A673 (cell line): ENCODE data around the gene CCDC158. TPM values are rescaled to one million over a fixed set of nuclear protein-coding genes. Genes with fewer than 3 reads are reported as not detected.
"Not testable (repeated sequence)": the region's sequence is repeated elsewhere in the genome, so short reads cannot be mapped to it uniquely, and the experiment has no call there.

ENCODE experiments used
- BruUV-seq: library from RNA; stranded (reverse); fragments of 400-500 nt; replicated peaks from 2 replicates; lab custom pipeline; 2021; lab: Mats Ljungman, UMichigan
- CTCF ChIA-PET: fragments of 300-600 bp; sonication (Branson Sonifier 250); formaldehyde crosslinking; loops from one replicate; lab custom pipeline; 2022; ENCODE audit warnings: antibody characterized with exemption; lab: Charles Lee
- POLR2A ChIA-PET: fragments of 300-600 bp; sonication (Branson Sonifier 250); formaldehyde crosslinking; loops from one replicate; lab custom pipeline; 2022; ENCODE audit warnings: antibody characterized with exemption; ENCODE audit not compliant: low non-redundant PET; lab: Charles Lee
- DNase-seq: peaks from one replicate; pipeline ENCODE4 v3.0.0-alpha.2; 2015; ENCODE audit warnings: low spot score
- H3K27ac ChIP-seq: fragments of 200-600 bp; sonication (generic); 2 replicates; pipeline ENCODE4 v1.5.1; 2016; ENCODE audit warnings: mixed run types, low read depth, mild to moderate bottlenecking, mixed read lengths, antibody characterized with exemption, low read length; ENCODE audit not compliant: poor library complexity, severe bottlenecking
- H3K27me3 ChIP-seq: fragments of 200-600 bp; sonication (generic); replicated peaks from 2 replicates; pipeline ENCODE4 v1.6.1; 2017; ENCODE audit warnings: mixed run types, low read depth, mild to moderate bottlenecking, mixed read lengths, antibody characterized with exemption, low read length; ENCODE audit not compliant: insufficient read depth, poor library complexity
- H3K36me3 ChIP-seq: fragments of 200-600 bp; sonication (generic); 2 replicates; pipeline ENCODE4 v1.6.1; 2016; ENCODE audit warnings: mixed run types, mild to moderate bottlenecking, mixed read lengths, antibody characterized with exemption, low read length; ENCODE audit not compliant: insufficient read depth, poor library complexity, severe bottlenecking
- H3K4me1 ChIP-seq: fragments of 200-600 bp; sonication (generic); 2 replicates; pipeline ENCODE4 v1.6.1; 2017; ENCODE audit warnings: mixed run types, mild to moderate bottlenecking, mixed read lengths, antibody characterized with exemption, low read length; ENCODE audit not compliant: insufficient read depth, poor library complexity, severe bottlenecking
- H3K4me3 ChIP-seq: fragments of 200-600 bp; sonication (generic); 2 replicates; pipeline ENCODE4 v1.5.1; 2016; ENCODE audit warnings: low read depth, mixed run types, mild to moderate bottlenecking, mixed read lengths, low read length; ENCODE audit not compliant: poor library complexity, severe bottlenecking
- H3K9me3 ChIP-seq: fragments of 200-600 bp; sonication (generic); 2 replicates; pipeline ENCODE4 v1.6.1; 2016; ENCODE audit warnings: mixed run types, low read depth, mild to moderate bottlenecking, mixed read lengths, antibody characterized with exemption, low read length; ENCODE audit not compliant: poor library complexity, severe bottlenecking
- CTCF ChIP-seq: fragments of 300-800, 200-600 bp; sonication (generic); conservative IDR thresholded peaks from 2 replicates; pipeline ENCODE4 v1.5.1; 2017; ENCODE audit warnings: low read depth, mild to moderate bottlenecking, antibody characterized with exemption, low read length, moderate library complexity, mixed read lengths
- EZH2 ChIP-seq: fragments of 200-600 bp; sonication (generic); IDR thresholded peaks from 2 replicates; pipeline ENCODE4 v1.6.1; 2017; ENCODE audit warnings: borderline replicate concordance, low read depth, mild to moderate bottlenecking, mixed read lengths, antibody characterized with exemption, low read length; ENCODE audit not compliant: poor library complexity, severe bottlenecking
- intact Hi-C: fragments of 100-400 bp; cut with micrococcal nuclease; formaldehyde crosslinking; loops from one replicate; pipeline ENCODE4 v1.10.0; 2022; ENCODE audit not compliant: unreplicated experiment
- total RNA-seq: library from RNA; stranded (reverse); gene quantifications from 2 replicates; pipeline ENCODE4 v1.2.3, GENCODE V29; 2021

The CCDC158 gene
- total RNA-seq, 1 experiment from 2014 or later = not detected

- Histone ChIP-seq H3K9me3 (no peaks in the 10 kb centered on the region), H3K27ac (no peak overlapping the region), H3K27me3 (no peaks in the 10 kb centered on the region), H3K4me1 (no peaks in the 10 kb centered on the region), H3K4me3 (no peak overlapping the region), H3K36me3 (no peaks in the 10 kb centered on the region)
- POLR2A ChIA-PET = no interaction called here
- intact Hi-C loops = no loop called here
- TF ChIP-seq CTCF (no peak), EZH2 (no peak)
- CTCF ChIA-PET = no interaction called here
- DNase-seq = no peak
- BruUV-seq = no TSS peak
Observed at GRCh38 chr4:76283900-76284299, 137.0 kb downstream of the CCDC158 start.

DNA sequence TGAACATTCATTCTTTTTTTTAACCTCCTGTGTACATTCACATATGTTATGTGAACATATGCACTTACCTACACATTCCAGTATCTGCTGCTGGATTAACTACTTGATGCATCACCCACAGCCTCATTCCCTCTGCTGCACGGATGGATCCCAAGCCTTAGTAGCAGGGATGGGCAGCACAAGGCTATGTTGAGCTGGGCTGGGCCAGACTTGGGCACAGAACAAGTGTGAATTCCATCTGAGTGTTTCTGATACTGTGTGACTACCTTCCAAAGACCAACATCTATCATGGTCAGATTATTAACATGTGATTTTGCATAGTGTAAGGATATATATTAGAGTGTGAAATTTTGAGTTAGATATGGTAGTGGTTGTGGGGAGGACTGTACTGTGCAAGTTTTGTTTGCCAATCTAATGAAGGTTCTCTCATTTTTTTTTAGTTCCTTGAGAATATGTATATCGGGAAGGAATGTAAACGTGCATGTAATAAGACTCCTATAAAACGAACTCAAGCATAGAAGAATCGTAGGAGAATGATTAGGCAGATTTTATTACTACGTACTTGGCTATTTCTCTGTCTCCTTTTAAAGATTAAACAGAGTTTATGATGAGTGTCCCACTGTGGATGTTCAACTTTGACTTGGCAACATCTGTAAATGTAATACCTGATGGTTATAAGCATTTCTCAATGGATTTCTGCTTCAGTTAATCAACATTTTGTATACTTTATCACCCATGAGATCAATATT is 137.8 kb downstream of the CCDC158 start:
- CTCF ChIA-PET = no interaction called here
- BruUV-seq = no TSS peak
- no peaks in the 10 kb centered on the region for H3K36me3 ChIP-seq
- no peak overlapping the region for H3K27ac ChIP-seq
- no peaks in the 10 kb centered on the region for H3K9me3 ChIP-seq
- POLR2A ChIA-PET = no interaction called here
- H3K27me3 ChIP-seq = no peaks in the 10 kb centered on the region
- intact Hi-C loops = no loop called here
- H3K4me1 ChIP-seq = no peaks in the 10 kb centered on the region
- no peak overlapping the region for H3K4me3 ChIP-seq
- no peak for DNase-seq
- TF ChIP-seq EZH2 (no peak), CTCF (no peak)

DNA sequence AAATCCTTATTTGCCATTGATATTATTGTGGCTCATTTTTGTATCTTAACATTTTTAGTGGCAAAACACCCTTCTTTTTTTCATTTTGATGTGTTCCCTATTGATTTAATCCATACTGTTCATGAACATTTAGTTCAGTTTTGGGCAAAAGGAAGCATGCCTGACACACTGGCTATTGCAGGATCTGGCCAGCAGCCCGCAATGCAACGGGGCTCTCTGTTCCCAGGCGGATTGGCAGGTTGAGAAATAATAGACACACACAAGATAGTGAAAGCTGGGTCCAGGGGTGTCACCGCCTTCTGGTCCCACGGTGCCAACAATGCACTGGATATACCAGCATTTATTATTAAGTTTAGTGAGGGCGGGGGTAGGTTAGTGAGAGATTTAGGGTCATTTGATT is 139.3 kb downstream of the CCDC158 start:
- CTCF ChIA-PET, H3K4me1 ChIP-seq, H3K27ac ChIP-seq, H3K36me3 ChIP-seq, BruUV-seq, H3K4me3 ChIP-seq, POLR2A ChIA-PET, H3K27me3 ChIP-seq, DNase-seq, intact Hi-C loops, H3K9me3 ChIP-seq: not testable (repeated sequence)
